ENCODE measurements around the gene HMGB3. TPM values are rescaled to one million over a fixed set of nuclear protein-coding genes. Genes with fewer than 3 reads are reported as not detected.

HMGB3 gene
- total RNA-seq: 100 to 1,000 TPM; 220 to 413 TPM
- 220 TPM for polyA plus RNA-seq (2013, experiment 1 of 2)
- 196 TPM for polyA plus RNA-seq (2013, experiment 2 of 2)
- long read RNA-seq, experiment 1, transcript HMGB3-201 (5 exons, 3,560 nt): major isoform, 22 of 130 reads
- long read RNA-seq, experiment 1, partial matches to known transcripts: 81 of 130 reads
- long read RNA-seq, experiment 1, other reads (novel, unspliced or antisense): 21 of 130 reads
- long read RNA-seq, experiment 2, transcript HMGB3-201 (5 exons, 3,560 nt): major isoform, 309 of 384 reads
- long read RNA-seq, experiment 2, transcript HMGB3-205 (5 exons, 793 nt): minor isoform, 5 of 384 reads
- long read RNA-seq, experiment 2, partial matches to known transcripts: 49 of 384 reads
- long read RNA-seq, experiment 2, other reads (novel, unspliced or antisense): 21 of 384 reads
- long read RNA-seq, experiment 3, transcript HMGB3-205 (5 exons, 793 nt): minor isoform, 21 of 527 reads
- long read RNA-seq, experiment 3, transcript HMGB3-201 (5 exons, 3,560 nt): major isoform, 424 of 527 reads
- long read RNA-seq, experiment 3, partial matches to known transcripts: 45 of 527 reads
- long read RNA-seq, experiment 3, other reads (novel, unspliced or antisense): 37 of 527 reads
- long read RNA-seq, experiment 4, transcript HMGB3-201 (5 exons, 3,560 nt): major isoform, 197 of 255 reads
- long read RNA-seq, experiment 4, partial matches to known transcripts: 21 of 255 reads
- long read RNA-seq, experiment 4, other reads (novel, unspliced or antisense): 34 of 255 reads

- Histone ChIP-seq H3K27ac (ENCODE audit: low read depth, low read length) (peak within 1 kb of the TSS; percentile 92), H3K9ac (ENCODE audit: extremely low read depth, low read length, poor library complexity, severe bottlenecking) (peak within 1 kb of the TSS; percentile 55), H3K27me3 (ENCODE audit: control insufficient read depth, insufficient read depth, low read length, poor library complexity, severe bottlenecking) (no peaks in the 10 kb centered on the region), H3K4me3 (ENCODE audit: low read length) (peak within 1 kb of the TSS; percentile 79), H3K9me3 (ENCODE audit: control insufficient read depth, low read length) (no peaks in the 10 kb centered on the region), H3K36me3 (ENCODE audit: control insufficient read depth, insufficient read depth, low read length) (peaks cover 20% of the 10 kb centered on the region), H3K4me1 (ENCODE audit: control insufficient read depth, insufficient read depth, low read length) (no peaks in the 10 kb centered on the region)
- peak within 1 kb of the TSS; percentile 84 for H3K27ac Mint-ChIP-seq
- DNase-seq: peak; percentile 98
- 0 to 1% methylated on average over 7 to 55 of the region's 90 CpGs for WGBS, 2 experiments (ENCODE audit: insufficient coverage in 1 of 2, insufficient read length in 1 of 2)
- H3K4me1 Mint-ChIP-seq: peaks cover 23% of the 10 kb centered on the region
- peaks cover 9% of the 10 kb centered on the region for H3K9me3 Mint-ChIP-seq
- H3K27me3 Mint-ChIP-seq (ENCODE audit: insufficient read depth): peaks cover 10% of the 10 kb centered on the region
- TF ChIP-seq, protein P1, sequence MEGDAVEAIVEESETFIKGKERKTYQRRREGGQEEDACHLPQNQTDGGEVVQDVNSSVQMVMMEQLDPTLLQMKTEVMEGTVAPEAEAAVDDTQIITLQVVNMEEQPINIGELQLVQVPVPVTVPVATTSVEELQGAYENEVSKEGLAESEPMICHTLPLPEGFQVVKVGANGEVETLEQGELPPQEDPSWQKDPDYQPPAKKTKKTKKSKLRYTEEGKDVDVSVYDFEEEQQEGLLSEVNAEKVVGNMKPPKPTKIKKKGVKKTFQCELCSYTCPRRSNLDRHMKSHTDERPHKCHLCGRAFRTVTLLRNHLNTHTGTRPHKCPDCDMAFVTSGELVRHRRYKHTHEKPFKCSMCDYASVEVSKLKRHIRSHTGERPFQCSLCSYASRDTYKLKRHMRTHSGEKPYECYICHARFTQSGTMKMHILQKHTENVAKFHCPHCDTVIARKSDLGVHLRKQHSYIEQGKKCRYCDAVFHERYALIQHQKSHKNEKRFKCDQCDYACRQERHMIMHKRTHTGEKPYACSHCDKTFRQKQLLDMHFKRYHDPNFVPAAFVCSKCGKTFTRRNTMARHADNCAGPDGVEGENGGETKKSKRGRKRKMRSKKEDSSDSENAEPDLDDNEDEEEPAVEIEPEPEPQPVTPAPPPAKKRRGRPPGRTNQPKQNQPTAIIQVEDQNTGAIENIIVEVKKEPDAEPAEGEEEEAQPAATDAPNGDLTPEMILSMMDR (conservative IDR thresholded peaks at IDR 0.05): peak; percentile 16
- H3K4me3 Mint-ChIP-seq: peak within 1 kb of the TSS; percentile 71
- peaks cover 26% of the 10 kb centered on the region for H3K36me3 Mint-ChIP-seq (ENCODE audit: low read depth)
Observed at GRCh38 chrX:150982788-150983520, at the start of gene HMGB3. Gene HMGB3 (plus strand): TSS chrX:150983335. CDS start chrX:150985600, 2,265 bp downstream.

- no peak for DNase-seq
- no peaks in the 10 kb centered on the region for H3K27me3 Mint-ChIP-seq (ENCODE audit: insufficient read depth)
- TF ChIP-seq, protein P1 (conservative IDR thresholded peaks at IDR 0.05): no peak
- peak overlapping the region; percentile 69 for H3K27ac ChIP-seq (ENCODE audit: low read depth, low read length)
- H3K9ac ChIP-seq (ENCODE audit: extremely low read depth, low read length, poor library complexity, severe bottlenecking): peak overlapping the region; percentile 57
- no peaks in the 10 kb centered on the region for H3K36me3 Mint-ChIP-seq (ENCODE audit: low read depth)
- no peaks in the 10 kb centered on the region for H3K27me3 ChIP-seq (ENCODE audit: control insufficient read depth, insufficient read depth, low read length, poor library complexity, severe bottlenecking)
- H3K9me3 ChIP-seq (ENCODE audit: control insufficient read depth, low read length): no peaks in the 10 kb centered on the region
- H3K9me3 Mint-ChIP-seq: peaks cover 15% of the 10 kb centered on the region
- peak overlapping the region; percentile 56 for H3K4me3 ChIP-seq (ENCODE audit: low read length)
- H3K27ac Mint-ChIP-seq: peak overlapping the region; percentile 92
- H3K4me1 ChIP-seq (ENCODE audit: control insufficient read depth, insufficient read depth, low read length): peaks cover 10% of the 10 kb centered on the region
- H3K4me3 Mint-ChIP-seq: peak overlapping the region; percentile 14
- peaks cover 23% of the 10 kb centered on the region for H3K4me1 Mint-ChIP-seq
- 40 to 49% methylated on average over 1 to 5 of the region's 5 CpGs for WGBS, 2 experiments (ENCODE audit: insufficient coverage in 1 of 2, insufficient read length in 1 of 2)
- no peaks in the 10 kb centered on the region for H3K36me3 ChIP-seq (ENCODE audit: control insufficient read depth, insufficient read depth, low read length)
Observed at GRCh38 chrX:150933945-150934350, 49.2 kb upstream of the HMGB3 start.

DNA sequence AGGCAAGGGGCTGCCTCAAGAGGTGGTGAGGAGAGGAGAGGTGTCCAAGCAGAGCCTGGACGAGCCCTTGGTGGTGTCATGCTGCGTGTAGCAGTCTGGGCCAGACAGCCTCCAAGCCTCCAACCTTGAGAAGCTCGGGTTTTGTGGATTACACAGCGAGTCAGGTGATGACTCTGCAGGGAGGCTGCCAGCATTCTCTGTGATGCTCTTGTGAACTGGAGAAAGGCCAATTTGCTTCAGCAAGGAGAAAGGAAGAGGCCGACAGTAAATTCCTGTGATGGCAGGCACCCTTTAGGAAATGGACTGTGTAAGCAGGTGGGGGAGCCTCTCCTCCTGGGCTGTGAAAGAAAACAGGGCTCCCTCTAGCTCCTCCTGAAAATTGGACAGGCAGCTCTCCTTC is 48.7 kb upstream of the HMGB3 start:
- TF ChIP-seq, protein P1 (conservative IDR thresholded peaks at IDR 0.05): no peak
- Mint-ChIP-seq H3K36me3 (ENCODE audit: low read depth) (no peaks in the 10 kb centered on the region), H3K27ac (peak overlapping the region; percentile 92), H3K4me1 (peaks cover 23% of the 10 kb centered on the region), H3K4me3 (peak overlapping the region; percentile 14), H3K27me3 (ENCODE audit: insufficient read depth) (no peaks in the 10 kb centered on the region), H3K9me3 (peaks cover 15% of the 10 kb centered on the region)
- Histone ChIP-seq H3K4me3 (ENCODE audit: low read length) (peak overlapping the region; percentile 56), H3K9me3 (ENCODE audit: control insufficient read depth, low read length) (no peaks in the 10 kb centered on the region), H3K4me1 (ENCODE audit: control insufficient read depth, insufficient read depth, low read length) (peaks cover 10% of the 10 kb centered on the region), H3K36me3 (ENCODE audit: control insufficient read depth, insufficient read depth, low read length) (no peaks in the 10 kb centered on the region), H3K27ac (ENCODE audit: low read depth, low read length) (peak overlapping the region; percentile 69), H3K27me3 (ENCODE audit: control insufficient read depth, insufficient read depth, low read length, poor library complexity, severe bottlenecking) (no peaks in the 10 kb centered on the region), H3K9ac (ENCODE audit: extremely low read depth, low read length, poor library complexity, severe bottlenecking) (peak overlapping the region; percentile 57)
- peak; percentile 92 for DNase-seq
- 0 to 11% methylated on average over 2 to 5 of the region's 5 CpGs for WGBS, 2 experiments (ENCODE audit: insufficient coverage in 1 of 2, insufficient read length in 1 of 2)

All from endodermal cell (in vitro differentiated cells).